ENCODE measurements around the gene NUPR2. TPM values are rescaled to one million over a fixed set of nuclear protein-coding genes. Genes with fewer than 3 reads are reported as not detected.

Gene NUPR2
- total and polyA plus RNA-seq, 2 of the 4 experiments (the other 2 are of a cell fraction), result not detected

DNA sequence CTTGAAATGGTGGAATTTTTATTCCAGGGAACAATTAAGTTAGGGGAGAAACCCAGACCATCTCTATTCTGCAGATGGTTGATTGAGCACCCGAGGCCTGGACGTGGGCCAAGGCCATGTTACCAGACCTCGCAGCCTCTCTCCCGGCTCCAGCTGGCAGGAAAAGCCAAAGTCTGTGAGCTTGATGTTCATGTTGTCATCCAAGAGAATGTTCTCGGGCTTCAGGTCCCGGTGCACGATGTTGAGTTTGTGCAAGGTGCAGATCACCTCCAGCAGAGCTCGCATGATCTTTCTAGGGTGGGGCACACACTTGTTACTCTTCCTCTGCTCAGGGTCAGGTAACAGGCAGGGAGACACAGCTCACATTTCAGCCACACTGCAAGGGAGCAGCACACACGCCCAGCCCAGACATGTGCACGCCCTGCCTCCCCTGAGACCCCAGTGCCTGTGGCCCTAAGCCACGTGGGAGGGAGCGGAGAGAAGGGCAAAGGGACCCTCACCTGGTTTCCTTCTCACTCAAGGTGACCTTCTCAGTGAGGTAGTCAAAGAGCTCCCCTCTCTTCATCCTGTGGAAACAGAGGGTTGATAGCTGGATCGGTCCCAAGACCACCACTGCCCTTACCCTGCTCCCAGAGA is 32.9 kb downstream of the NUPR2 start:
- in situ Hi-C loops (cut with MboI; ENCODE audit: low sequenced_read_pairs) (loop anchor here (25.0 kb wide), 2 partner anchors 796 to 1321 kb away; partner anchors contain the start of gene SEC61G), dilution Hi-C loops (cut with HindIII; ENCODE audit: low sequenced_read_pairs, unreplicated experiment) (no loop called here), intact Hi-C loops (cut with micrococcal nuclease) (no loop called here)
- no peak for ATAC-seq (ENCODE audit: low read depth)
- H3K9ac ChIP-seq (ENCODE audit: low read depth, low read length), result no peak overlapping the region
- H3K36me3 ChIP-seq (ENCODE audit: control insufficient read depth, insufficient read depth, low read length), result peaks cover 24% of the 10 kb centered on the region; the same call in 1 of the 2 replicates
- H2BK15ac ChIP-seq (ENCODE audit: low read depth, low read length), result no peak overlapping the region
- no TSS peak for BruUV-seq (replicated peaks)
- H3K27ac ChIP-seq (ENCODE audit: insufficient read depth, low read length), result no peak overlapping the region
- H2BK5ac ChIP-seq (ENCODE audit: low read depth, low read length, poor library complexity, severe bottlenecking), result no peak overlapping the region
- H3K4me2 ChIP-seq (ENCODE audit: low read depth, low read length), result no peak overlapping the region
- H3K27me3 ChIP-seq (ENCODE audit: control insufficient read depth, insufficient read depth, low read length), result no peaks in the 10 kb centered on the region
- no peak overlapping the region for H3K14ac ChIP-seq (replicated peaks; ENCODE audit: low read depth, low read length)
- H2AK5ac ChIP-seq (ENCODE audit: low read depth, low read length), result no peak overlapping the region
- no peak overlapping the region for H2BK120ac ChIP-seq (ENCODE audit: low read depth, low read length)
- no peak overlapping the region for H4K91ac ChIP-seq (ENCODE audit: insufficient read depth, low read depth, low read length)
- H3K9me1 ChIP-seq (ENCODE audit: insufficient read depth, low read length), result 0 out of 2 replicates have a peak, but pooled peaks cover 3% of the 10 kb centered on the region
- no peaks in the 10 kb centered on the region for H4K20me1 ChIP-seq (ENCODE audit: insufficient read depth, low read length)
- H2BK20ac ChIP-seq (ENCODE audit: low read depth, low read length), result no peak overlapping the region
- no peak for DNase-seq
- peaks cover 7% of the 10 kb centered on the region for H3K4me1 ChIP-seq (ENCODE audit: control insufficient read depth, insufficient read depth, low read length)
- H2AFZ ChIP-seq (replicated peaks; ENCODE audit: low read length, poor library complexity), result peak overlapping the region; percentile 33
- no peak for TF ChIP-seq MAFK (IDR thresholded peaks at IDR 0.05; ENCODE audit: low read depth, low read length)
- no peak for TF ChIP-seq RAD21 (IDR thresholded peaks at IDR 0.05; ENCODE audit: low read length)
- TF ChIP-seq RCOR1 (IDR thresholded peaks at IDR 0.05; ENCODE audit: insufficient replicate concordance, low read length), result no peak
- TF ChIP-seq RFX5 (IDR thresholded peaks at IDR 0.05; ENCODE audit: low read depth, low read length), result no peak
- no peak for TF ChIP-seq CHD1 (IDR thresholded peaks at IDR 0.05; ENCODE audit: low read depth, low read length)
- TF ChIP-seq NFE2L2 (IDR thresholded peaks at IDR 0.05; ENCODE audit: low read depth, low read length), result no peak
- no peak for TF ChIP-seq MXI1 (IDR thresholded peaks at IDR 0.05; ENCODE audit: borderline replicate concordance, low read depth, low read length)
- TF ChIP-seq BHLHE40 (IDR thresholded peaks at IDR 0.05; ENCODE audit: low read depth, low read length), result no peak
- TF ChIP-seq MAZ (IDR thresholded peaks at IDR 0.05; ENCODE audit: borderline replicate concordance, low read depth, low read length), result no peak
- no peak for TF ChIP-seq FOS (IDR thresholded peaks at IDR 0.05; ENCODE audit: low read depth, low read length)
- TF ChIP-seq CEBPB (IDR thresholded peaks at IDR 0.05; ENCODE audit: low read depth, low read length), result no peak
- TF ChIP-seq, protein P1, sequence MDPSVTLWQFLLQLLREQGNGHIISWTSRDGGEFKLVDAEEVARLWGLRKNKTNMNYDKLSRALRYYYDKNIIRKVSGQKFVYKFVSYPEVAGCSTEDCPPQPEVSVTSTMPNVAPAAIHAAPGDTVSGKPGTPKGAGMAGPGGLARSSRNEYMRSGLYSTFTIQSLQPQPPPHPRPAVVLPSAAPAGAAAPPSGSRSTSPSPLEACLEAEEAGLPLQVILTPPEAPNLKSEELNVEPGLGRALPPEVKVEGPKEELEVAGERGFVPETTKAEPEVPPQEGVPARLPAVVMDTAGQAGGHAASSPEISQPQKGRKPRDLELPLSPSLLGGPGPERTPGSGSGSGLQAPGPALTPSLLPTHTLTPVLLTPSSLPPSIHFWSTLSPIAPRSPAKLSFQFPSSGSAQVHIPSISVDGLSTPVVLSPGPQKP (IDR thresholded peaks at IDR 0.05; ENCODE audit: borderline replicate concordance, low read depth, low read length), result no peak
- TF ChIP-seq POLR2A (IDR thresholded peaks at IDR 0.05; ENCODE audit: low read depth, low read length), result no peak
- TF ChIP-seq, protein P2, sequence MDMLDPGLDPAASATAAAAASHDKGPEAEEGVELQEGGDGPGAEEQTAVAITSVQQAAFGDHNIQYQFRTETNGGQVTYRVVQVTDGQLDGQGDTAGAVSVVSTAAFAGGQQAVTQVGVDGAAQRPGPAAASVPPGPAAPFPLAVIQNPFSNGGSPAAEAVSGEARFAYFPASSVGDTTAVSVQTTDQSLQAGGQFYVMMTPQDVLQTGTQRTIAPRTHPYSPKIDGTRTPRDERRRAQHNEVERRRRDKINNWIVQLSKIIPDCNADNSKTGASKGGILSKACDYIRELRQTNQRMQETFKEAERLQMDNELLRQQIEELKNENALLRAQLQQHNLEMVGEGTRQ (IDR thresholded peaks at IDR 0.05; ENCODE audit: low read depth, low read length), result no peak
- TF ChIP-seq, protein P3, sequence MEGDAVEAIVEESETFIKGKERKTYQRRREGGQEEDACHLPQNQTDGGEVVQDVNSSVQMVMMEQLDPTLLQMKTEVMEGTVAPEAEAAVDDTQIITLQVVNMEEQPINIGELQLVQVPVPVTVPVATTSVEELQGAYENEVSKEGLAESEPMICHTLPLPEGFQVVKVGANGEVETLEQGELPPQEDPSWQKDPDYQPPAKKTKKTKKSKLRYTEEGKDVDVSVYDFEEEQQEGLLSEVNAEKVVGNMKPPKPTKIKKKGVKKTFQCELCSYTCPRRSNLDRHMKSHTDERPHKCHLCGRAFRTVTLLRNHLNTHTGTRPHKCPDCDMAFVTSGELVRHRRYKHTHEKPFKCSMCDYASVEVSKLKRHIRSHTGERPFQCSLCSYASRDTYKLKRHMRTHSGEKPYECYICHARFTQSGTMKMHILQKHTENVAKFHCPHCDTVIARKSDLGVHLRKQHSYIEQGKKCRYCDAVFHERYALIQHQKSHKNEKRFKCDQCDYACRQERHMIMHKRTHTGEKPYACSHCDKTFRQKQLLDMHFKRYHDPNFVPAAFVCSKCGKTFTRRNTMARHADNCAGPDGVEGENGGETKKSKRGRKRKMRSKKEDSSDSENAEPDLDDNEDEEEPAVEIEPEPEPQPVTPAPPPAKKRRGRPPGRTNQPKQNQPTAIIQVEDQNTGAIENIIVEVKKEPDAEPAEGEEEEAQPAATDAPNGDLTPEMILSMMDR (conservative IDR thresholded peaks at IDR 0.05; ENCODE audit: low read depth, low read length), result no peak
- H3K9me3 ChIP-seq (ENCODE audit: control insufficient read depth, insufficient read depth, low read length), result no peaks in the 10 kb centered on the region
- ChIA-PET POLR2A (ENCODE audit: unreplicated experiment) (interaction anchor here (0.6 kb wide), 1 partner anchor 18 kb away, joined by 22 read pairs; no protein-coding TSS in a partner anchor), CTCF (interaction anchor here (0.6 to 1.9 kb wide), 3 partner anchors 10 to 1391 kb away, joined by 3 to 4 read pairs (median 3); partner anchors contain the start of gene PHKG1)
- H3K4ac ChIP-seq (ENCODE audit: low read depth, low read length), result no peak overlapping the region
- H3K18ac ChIP-seq (ENCODE audit: low read depth, low read length), result no peak overlapping the region
- no peak overlapping the region for H4K5ac ChIP-seq (ENCODE audit: low read depth, low read length)
- H2AK9ac ChIP-seq (replicated peaks; ENCODE audit: low read depth, low read length, poor library complexity), result no peak overlapping the region
- H3K4me3 ChIP-seq (ENCODE audit: insufficient read depth, low read depth, low read length), result no peak overlapping the region
- no peak overlapping the region for H3K23ac ChIP-seq (ENCODE audit: low read depth, low read length)
- H3K79me1 ChIP-seq (ENCODE audit: low read depth in 1 of 2, low read length in 2 of 2), result 0 out of 4 replicates have a peak, but pooled peaks cover 0 to 3% of the 10 kb centered on the region in 2 experiments
- WGBS, 2 experiments (ENCODE audit: extremely low coverage in 2 of 2, insufficient read length in 1 of 2), result 25% methylated on average over 7 of the region's 13 CpGs; no CpG with 5 or more reads in 1 of the 2 experiments
- no peak overlapping the region for H4K8ac ChIP-seq (ENCODE audit: low read depth in 2 of 2, low read length in 2 of 2)
- no peak overlapping the region for H3K56ac ChIP-seq (ENCODE audit: extremely low read depth, insufficient read depth, low read length)

Measured in IMR-90 (cell line).